ENCODE measurements around the gene HOXD11. TPM values are rescaled to one million over a fixed set of nuclear protein-coding genes. Genes with fewer than 3 reads are reported as not detected.

The HOXD11 gene
- total and polyA plus RNA-seq, 9 of the 15 experiments (the other 6 are each of a cell fraction or from before 2014, with no cell fraction given), result not detected

GRCh38 chr2:176084611-176085119, 22.4 kb upstream of the HOXD11 start:
- Histone ChIP-seq H3K27ac (ENCODE audit: extremely low read depth, low read depth, low read length) (no peak overlapping the region), H3K4me2 (ENCODE audit: insufficient read depth, low read length) (no peak overlapping the region), H3K36me3 (ENCODE audit: control insufficient read depth, insufficient read depth, low read length) (no peaks in the 10 kb centered on the region), H3K4me1 (replicated peaks in 1 of 2; ENCODE audit: control insufficient read depth in 2 of 2, insufficient read depth in 2 of 2, low read length in 2 of 2) (peaks cover 0 to 41% of the 10 kb centered on the region in 2 experiments; a peak in 2 of 5 replicates), H3K79me2 (ENCODE audit: control insufficient read depth, insufficient read depth, low read length) (no peaks in the 10 kb centered on the region), H2AFZ (ENCODE audit: low read depth, low read length) (no peak overlapping the region), H3K27me3 (ENCODE audit: control insufficient read depth in 2 of 2, insufficient read depth in 2 of 2, low read length in 2 of 2) (peaks cover 55 to 85% of the 10 kb centered on the region in 2 experiments), H3K9me1 (ENCODE audit: control insufficient read depth, insufficient read depth, low read length) (no peaks in the 10 kb centered on the region), H4K20me1 (replicated peaks; ENCODE audit: control insufficient read depth, insufficient read depth, low read length) (peaks cover 4% of the 10 kb centered on the region; the same call in 1 of the 2 replicates), H3K4me3 (no peak overlapping the region), H3K9me3 (replicated peaks; ENCODE audit: control insufficient read depth, insufficient read depth, low read depth, low read length) (peaks cover 10% of the 10 kb centered on the region), H3K9ac (ENCODE audit: insufficient read depth in 1 of 2, low read depth in 2 of 2, low read length in 2 of 2) (no peak overlapping the region)
- ChIA-PET CTCF (ENCODE audit: low intra/inter-chr PET ratio) (interaction anchor here (3.5 kb wide), 1 partner anchor 395 kb away, joined by 14 read pairs; no protein-coding TSS in a partner anchor), POLR2A (interaction anchor here (0.7 kb wide), 1 partner anchor 380 kb away, joined by 3 read pairs; no protein-coding TSS in a partner anchor)
- TF ChIP-seq EZH2 (IDR thresholded peaks at IDR 0.05; ENCODE audit: borderline replicate concordance, low read depth, low read length) (0 out of 2 replicates have a peak, but pooled peaks have one; percentile 49), U2AF1 (optimal IDR thresholded peaks at IDR 0.05; ENCODE audit: low read depth, low read length) (no peak), EP400 (IDR thresholded peaks at IDR 0.05) (no peak), ZNF512 (tag; IDR thresholded peaks at IDR 0.05) (no peak), PCBP1 (IDR thresholded peaks at IDR 0.05; ENCODE audit: low read depth, low read length, poor library complexity, severe bottlenecking) (no peak), KAT8 (IDR thresholded peaks at IDR 0.05; ENCODE audit: low read depth) (no peak), CREB5 (CRISPR knock-in tag; IDR thresholded peaks at IDR 0.05) (no peak), EGR1 (conservative IDR thresholded peaks at IDR 0.05) (peak; percentile 33; the same call in 1 of the 2 replicates), HBP1 (CRISPR knock-in tag; IDR thresholded peaks at IDR 0.05) (no peak), RNF2 (IDR thresholded peaks at IDR 0.05) (0 out of 2 replicates have a peak, but pooled peaks have one; percentile 20), E2F8 (IDR thresholded peaks at IDR 0.05; ENCODE audit: low read depth, partially characterized antibody) (no peak), BMI1 (IDR thresholded peaks at IDR 0.05; ENCODE audit: low read length) (no peak)
- no TSS peak for BruUV-seq (replicated peaks)
- FAIRE-seq (no peak), ATAC-seq (no peak), DNase-seq (ENCODE audit: extremely low read depth in 1 of 4, low spot score in 3 of 4) (no peak)
- WGBS (ENCODE audit: insufficient coverage, low coverage, missing lambda C conversion rate), result 6% methylated on average over 26 of the region's 26 CpGs
- in situ Hi-C loops (cut with MboI) (loop anchor here (10.0 to 25.0 kb wide), 2 partner anchors 660 to 1047 kb away; no protein-coding TSS in a partner anchor), intact Hi-C loops (cut with micrococcal nuclease) (no loop called here)

All from K562 (cell line).